NK-92 (cell line): ENCODE data around the gene OCIAD1.
"Not testable (repeated sequence)": the region's sequence is repeated elsewhere in the genome, so short reads cannot be mapped to it uniquely, and the experiment has no call there.

ENCODE experiments used
- DNase-seq: peaks from one replicate; lab custom pipeline; 2025; ENCODE audit not compliant: unreplicated experiment; lab: John Stamatoyannopoulos, UW

OCIAD1 gene

DNA sequence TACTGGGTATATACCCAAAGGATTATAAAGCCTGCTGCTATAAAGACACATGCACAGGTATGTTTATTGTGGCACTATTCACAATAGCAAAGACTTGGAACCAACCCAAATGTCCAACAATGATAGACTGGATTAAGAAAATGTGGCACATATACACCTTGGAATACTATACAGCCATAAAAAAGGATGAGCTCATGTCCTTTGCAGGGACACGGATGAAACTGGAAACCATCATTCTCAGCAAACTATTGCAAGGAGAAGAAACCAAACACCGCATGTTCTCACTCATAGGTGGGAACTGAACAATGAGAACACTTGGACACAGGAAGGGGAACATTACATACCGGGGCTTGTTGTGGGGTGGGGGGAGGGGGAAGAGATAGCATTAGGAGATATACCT, 58.9 kb downstream of the OCIAD1 start:
- not testable (repeated sequence) for DNase-seq

DNA sequence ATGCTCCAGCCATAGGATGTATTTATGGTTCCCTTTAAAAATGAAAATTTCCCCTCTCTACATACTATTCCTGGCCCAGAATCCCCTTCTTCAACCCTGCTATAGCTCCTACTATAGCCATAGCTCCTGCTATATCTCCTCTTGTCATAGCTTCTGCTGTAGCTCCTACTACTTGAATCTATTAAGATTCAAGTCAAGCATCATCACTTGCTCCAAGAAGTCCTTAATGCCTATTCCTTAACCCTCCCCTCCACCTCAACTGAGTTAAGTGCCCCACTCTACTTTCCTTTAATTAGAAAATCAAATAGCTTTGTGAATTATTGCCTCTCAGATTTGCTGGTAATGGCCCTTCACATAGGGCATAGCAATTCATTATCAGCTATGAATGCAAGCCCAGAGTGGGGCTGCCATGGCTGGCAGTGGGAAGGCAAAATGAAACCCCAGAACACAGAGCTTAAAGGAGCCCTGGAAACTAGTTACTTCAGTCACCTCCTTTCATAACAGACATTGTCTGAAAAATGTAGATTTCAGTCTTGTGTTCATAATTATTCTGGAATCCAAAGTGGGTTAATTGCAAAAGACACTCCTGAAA, 60.2 kb downstream of the OCIAD1 start:
- DNase-seq, result no peak

DNA sequence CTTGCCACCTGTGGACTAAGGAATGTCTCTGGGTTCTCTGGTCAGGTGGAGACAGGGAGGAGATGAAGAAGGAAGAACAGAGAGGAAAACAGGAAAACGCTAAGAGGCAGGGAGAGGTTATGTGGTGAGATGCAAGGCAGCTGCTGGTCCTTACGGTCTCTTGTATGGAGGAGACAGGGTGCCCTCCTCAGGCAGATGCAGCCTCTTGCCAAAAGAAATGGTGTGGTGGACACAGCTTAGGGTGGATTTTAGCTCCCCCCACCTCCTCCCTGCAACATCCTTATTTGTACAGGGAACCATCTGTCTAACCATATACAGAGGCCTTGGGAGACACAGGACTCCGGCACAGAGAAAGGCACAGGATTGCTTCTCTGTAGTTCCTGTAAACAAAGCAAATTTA, 66.0 kb downstream of the OCIAD1 start:
- no peak for DNase-seq

GRCh38 chr4:48898733-48899431, 68.0 kb downstream of the OCIAD1 start:
- DNase-seq, result no peak

- DNase-seq, result no peak
These were observed 68.5 kb downstream of the OCIAD1 start for GRCh38 chr4:48899432-48899749.

- DNase-seq, result no peak
These were observed 69.1 kb downstream of the OCIAD1 start for GRCh38 chr4:48899950-48900349.

DNA sequence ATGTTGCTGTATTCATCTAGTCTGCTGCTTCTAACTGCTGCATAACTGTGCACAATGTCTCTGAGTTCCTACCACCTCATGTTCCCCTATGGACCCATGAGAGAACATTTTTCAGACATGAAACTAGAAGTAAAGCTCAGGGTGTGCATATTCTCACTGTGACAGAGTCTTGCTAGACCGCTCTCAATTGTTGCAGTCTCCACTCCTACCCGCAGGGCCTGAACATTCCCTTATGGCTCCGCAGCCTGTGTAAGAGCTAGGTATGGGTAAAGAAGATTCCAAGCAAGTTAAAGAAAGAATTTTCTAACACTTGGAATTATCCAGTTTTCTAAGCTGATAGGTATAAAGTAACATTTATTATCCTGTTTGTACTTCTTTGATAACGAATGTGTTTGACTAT, 70.3 kb downstream of the OCIAD1 start:
- DNase-seq, result no peak

- DNase-seq, result no peak
These were observed 71.4 kb downstream of the OCIAD1 start for GRCh38 chr4:48902266-48902665.

- DNase-seq, result no peak
These were observed 73.2 kb downstream of the OCIAD1 start for GRCh38 chr4:48904101-48904500.

- no peak for DNase-seq
These were observed 73.8 kb downstream of the OCIAD1 start for GRCh38 chr4:48904541-48905142.

- DNase-seq, result no peak
These were observed 74.6 kb downstream of the OCIAD1 start for GRCh38 chr4:48905363-48906015.

GRCh38 chr4:48906206-48907173, 75.6 kb downstream of the OCIAD1 start, which contains the start of gene OCIAD2:
Gene OCIAD2 (minus strand): TSS chr4:48906774. CDS start chr4:48904549, 2,225 bp downstream.
- peak; percentile 21 for DNase-seq

- no peak for DNase-seq
These were observed 77.0 kb downstream of the OCIAD1 start for GRCh38 chr4:48907706-48908477.

GRCh38 chr4:48908687-48909086, 77.8 kb downstream of the OCIAD1 start:
- no peak for DNase-seq

GRCh38 chr4:48909697-48910096, 78.8 kb downstream of the OCIAD1 start:
- no peak for DNase-seq

DNA sequence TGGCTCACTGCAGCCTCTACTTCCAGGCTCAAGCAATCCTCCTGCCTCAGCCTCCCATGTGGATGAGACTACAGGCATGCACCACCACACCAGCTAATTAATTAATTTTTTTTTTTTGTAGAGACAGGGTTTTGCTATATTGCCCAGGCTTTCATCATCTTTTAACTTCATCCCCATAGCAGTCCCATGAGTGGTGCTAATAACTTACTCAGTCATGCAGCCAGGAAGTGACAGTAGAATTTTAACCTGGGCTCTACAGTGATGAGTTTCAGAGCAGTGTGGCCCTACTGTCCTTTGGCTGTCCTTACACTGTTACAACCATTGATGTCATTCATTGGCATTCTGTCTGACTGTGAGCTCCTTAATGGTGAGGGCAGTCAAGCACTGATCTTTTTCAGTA, 79.6 kb downstream of the OCIAD1 start:
- no peak for DNase-seq
